ENCODE results near the gene CD3E.

Gene CD3E

DNA sequence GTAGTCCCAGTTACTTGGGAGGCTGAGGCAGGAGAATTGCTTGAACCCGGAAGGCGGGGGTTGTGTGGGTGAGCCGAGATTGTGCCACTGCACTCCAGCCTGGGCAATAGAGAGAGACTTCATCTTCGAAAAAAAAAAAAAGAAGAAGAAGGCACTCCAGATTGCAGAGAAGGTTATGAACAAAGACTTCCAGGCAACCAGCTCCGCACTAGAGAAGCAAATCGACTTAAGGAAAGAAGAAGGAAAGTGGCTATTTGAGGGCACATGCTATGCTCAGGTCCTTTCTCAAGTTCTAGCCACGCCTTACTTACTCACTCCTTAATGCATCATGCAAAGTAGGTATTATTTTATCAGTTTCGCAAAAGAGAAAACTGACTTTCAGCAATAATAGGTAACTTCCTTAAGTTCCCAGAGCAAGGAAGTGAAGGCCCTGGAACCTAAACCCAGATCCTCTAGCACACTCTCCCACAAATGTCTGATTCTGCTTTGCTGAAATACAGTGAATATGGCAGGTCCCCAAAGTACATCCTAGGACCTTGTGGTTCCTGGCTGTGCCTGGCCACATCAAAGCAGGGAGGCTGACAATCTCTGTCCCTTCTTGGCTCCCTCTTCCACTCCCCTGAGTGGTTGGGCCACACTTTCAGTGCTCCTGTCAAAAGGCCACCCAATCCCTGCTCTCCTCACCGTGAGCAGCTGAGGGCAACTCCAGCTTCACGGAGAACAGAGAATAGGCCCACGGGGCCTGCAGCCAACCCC is 14.2 kb downstream of the CD3E start:
- in situ Hi-C loops (cut with MboI; ENCODE audit: low pct_unique_long_range_greater_than_20kb, low sequenced_read_pairs): no loop called here
- no peak for DNase-seq

DNA sequence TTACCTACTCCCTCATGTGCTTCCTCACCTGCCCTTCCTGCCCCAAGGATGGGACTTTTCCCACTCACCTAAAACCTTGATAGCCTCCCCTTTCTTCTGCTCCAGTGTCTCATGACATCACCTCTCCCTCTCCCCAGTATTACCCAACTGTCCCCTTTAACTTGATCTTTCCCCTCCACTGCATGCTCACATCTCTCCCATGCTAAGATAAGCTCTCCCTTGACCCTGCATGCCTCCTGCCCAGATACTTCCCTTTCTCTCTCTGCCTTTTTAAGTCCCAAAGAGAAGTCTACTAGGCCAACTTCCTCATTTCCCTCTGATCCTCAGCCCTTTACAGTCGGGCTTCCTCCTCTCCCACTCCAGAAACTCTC is 14.8 kb downstream of the CD3E start:
- in situ Hi-C loops (cut with MboI; ENCODE audit: low pct_unique_long_range_greater_than_20kb, low sequenced_read_pairs): no loop called here

DNA sequence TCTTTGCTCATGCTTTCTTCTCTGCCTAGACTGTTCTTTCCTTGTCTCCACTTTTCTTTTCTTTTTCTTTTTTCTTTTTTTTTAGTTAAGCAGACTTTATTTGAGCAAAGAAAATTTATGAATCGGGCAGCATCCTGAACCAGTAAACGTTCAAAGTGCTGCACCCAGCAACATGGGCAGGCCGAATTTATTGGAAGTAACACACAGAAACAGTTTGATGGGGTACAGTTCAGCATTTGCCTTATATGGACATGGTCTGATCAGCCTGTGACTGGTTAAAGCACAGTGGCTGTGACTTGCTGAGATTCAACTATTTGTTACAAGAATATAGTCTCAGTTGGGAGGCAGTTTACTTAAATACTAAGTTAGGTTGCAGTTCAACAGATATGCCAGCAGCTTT is 16.0 kb downstream of the CD3E start:
- in situ Hi-C loops (cut with MboI; ENCODE audit: low pct_unique_long_range_greater_than_20kb, low sequenced_read_pairs): no loop called here
- DNase-seq: no peak

More for the DNA sequence above, 14.8 kb downstream of the CD3E start:
- peak; percentile 92 for DNase-seq

DNA sequence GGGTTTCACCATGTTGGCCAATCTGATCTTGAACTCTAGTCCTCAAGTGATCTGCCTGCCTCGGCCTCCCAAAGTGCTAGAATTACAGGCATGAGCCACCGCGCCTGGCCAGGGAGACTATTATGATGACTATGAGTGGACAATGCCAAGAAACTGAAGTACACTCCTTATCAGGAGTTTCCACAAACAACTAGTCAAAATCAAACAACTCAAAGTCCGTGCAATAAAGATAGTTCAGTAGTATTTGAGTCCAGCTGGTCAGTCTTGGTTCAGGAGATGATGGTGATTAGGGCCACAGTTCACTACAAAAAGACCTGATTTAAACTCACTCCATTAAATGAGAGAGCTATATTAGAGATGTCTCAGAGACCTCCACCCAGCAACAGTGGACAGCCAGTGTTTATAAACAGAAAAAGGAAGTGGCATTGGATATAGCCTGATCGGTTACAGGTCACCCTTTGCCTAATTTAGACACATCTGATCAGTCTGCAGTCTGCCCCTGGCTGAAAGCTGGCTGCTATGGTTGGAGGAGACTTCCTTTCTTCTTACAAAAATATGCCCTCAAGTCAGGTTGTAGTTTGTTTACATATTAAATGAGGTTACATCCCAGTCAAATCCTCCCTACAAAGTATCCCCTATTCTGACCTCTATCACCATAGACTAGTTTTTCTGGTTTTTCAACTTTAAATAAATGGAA is 17.0 kb downstream of the CD3E start:
- in situ Hi-C loops (cut with MboI; ENCODE audit: low pct_unique_long_range_greater_than_20kb, low sequenced_read_pairs): no loop called here

DNA sequence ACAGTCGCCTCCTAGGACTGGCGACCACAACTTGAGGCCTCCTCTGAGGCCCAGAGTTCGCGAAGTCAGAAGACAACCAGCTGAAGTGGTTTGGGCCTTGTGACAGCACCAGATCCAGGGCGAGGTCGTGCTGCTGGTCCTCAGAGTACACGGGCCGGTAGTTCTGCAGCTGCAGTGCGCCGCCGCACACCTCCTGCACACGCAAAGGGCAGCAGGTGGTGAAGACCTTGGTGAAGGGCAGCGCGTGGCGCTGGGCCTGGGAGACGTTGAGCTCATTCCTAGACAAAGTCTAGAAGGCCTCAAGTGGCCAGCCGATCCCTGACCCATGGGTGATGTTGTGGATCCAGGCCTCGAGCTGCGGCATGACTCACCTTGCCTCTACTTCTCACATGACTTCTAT is 18.2 kb downstream of the CD3E start:
- DNase-seq: no peak
- in situ Hi-C loops (cut with MboI; ENCODE audit: low pct_unique_long_range_greater_than_20kb, low sequenced_read_pairs): no loop called here

More for the DNA sequence above, 17.0 kb downstream of the CD3E start:
- DNase-seq: peak; percentile 51

DNA sequence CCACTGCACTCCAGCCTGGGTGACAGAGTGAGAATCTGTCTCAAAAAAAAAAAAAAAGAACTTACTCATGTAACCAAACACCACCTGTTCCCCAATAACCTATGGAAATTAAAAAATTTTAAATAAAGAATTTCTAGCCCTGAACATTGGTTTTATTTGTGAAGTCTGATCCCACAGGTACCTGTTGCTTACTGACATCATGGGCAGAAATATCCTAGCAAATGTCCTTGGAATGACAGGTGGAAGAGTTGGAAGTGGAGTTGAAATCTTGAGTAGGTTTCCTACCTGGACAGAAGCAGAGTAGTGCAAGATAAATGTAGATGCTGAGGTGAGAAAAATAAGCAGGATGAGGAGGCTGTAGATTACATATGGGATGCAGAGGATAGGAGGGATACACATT is 20.8 kb downstream of the CD3E start:
- no peak for DNase-seq

DNA sequence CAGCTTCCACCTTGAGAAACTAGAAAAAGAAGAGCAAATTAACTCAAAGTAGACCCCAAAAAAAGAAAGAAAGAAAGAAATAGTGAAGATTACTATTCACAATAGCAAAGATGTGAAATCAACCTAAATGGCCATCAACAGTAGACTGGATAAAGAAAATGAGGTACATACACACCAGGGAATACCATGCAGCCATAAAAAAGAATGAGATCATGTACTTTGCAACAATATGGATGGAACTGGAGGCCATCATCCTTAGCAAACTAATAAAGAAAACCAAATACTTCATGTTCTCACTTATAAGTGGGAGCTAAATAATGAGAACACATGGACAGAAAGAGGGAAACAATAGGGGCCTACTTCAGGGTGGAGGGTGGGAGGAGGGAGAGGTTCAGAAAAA is 24.2 kb downstream of the CD3E start:
- no peak for DNase-seq
- in situ Hi-C loops (cut with MboI; ENCODE audit: low pct_unique_long_range_greater_than_20kb, low sequenced_read_pairs): no loop called here

More for the DNA sequence above, 20.8 kb downstream of the CD3E start:
- in situ Hi-C loops (cut with MboI; ENCODE audit: low pct_unique_long_range_greater_than_20kb, low sequenced_read_pairs): no loop called here

DNA sequence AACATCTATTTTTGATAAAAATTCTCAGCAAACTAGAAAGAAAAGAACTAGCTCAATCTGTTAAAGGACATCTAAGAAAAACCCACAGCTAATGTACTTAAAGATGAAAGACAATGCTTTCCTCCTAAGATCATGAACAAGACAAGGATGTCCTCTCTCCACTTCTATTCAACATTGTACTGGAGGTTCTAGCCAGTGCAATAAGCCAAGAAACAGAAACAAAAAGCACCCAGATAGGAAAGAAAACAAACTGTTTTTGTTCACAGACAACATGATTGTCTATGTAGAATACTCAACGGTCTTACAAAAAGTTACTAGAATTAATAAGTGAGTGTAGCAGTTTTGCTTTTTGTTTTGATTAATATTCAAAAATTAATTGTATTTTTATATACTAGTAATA is 30.2 kb downstream of the CD3E start:
- in situ Hi-C loops (cut with MboI; ENCODE audit: low pct_unique_long_range_greater_than_20kb, low sequenced_read_pairs): no loop called here
- no peak for DNase-seq

DNA sequence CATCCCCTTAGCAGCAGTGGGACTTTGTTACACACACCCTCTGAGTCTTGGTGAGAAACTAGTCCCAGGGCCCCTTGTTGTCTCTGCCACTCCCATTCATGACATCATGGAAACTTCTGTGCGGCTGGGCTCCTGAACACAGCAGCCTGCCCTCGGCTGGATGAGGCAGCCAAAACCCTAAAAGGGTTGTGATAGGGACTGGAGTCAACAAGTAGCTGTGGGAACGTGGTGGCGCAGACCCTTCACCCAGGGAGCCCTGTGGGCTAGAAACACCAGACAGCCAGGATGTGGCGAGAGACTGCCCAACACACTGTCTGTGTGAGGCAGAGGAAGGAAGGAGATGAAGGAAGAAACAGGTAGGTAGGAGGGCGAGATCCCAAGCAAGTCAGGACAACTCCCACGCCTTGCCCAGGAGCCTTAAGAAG is 34.1 kb downstream of the CD3E start:
- in situ Hi-C loops (cut with MboI; ENCODE audit: low pct_unique_long_range_greater_than_20kb, low sequenced_read_pairs): no loop called here
- peak; percentile 49 for DNase-seq

DNA sequence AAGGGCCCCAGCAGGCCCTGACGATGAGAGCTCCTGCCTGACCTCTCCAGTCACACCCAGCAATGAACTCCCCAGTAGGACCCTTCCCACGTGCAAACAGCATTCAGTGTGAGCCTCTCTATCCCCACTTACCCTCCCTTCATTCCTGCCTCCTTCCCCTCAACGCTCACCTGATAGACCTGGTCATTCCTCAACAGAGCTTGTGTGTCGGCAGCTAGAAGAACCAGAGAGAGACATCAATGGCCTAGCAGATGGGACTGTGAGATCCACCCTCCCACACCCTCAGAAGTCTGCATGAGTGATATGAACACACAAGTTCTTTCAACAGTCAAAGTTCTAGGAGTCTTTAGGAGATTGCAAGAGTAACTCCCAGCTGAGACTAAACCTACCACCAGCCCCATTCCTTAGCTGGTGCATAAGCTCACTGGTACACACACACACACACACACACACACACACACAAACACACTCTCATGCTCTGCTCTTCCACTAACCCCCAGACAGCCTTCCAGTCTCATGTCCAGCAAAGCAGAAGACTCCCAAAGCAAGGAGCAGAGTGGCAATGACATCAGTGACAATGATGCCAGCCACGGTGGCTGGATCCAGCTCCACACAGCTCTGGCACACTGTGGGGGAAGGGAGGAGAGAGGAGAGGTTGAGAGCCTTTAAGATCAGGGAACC is 34.9 kb downstream of the CD3E start:
- in situ Hi-C loops (cut with MboI; ENCODE audit: low pct_unique_long_range_greater_than_20kb, low sequenced_read_pairs): no loop called here

DNA sequence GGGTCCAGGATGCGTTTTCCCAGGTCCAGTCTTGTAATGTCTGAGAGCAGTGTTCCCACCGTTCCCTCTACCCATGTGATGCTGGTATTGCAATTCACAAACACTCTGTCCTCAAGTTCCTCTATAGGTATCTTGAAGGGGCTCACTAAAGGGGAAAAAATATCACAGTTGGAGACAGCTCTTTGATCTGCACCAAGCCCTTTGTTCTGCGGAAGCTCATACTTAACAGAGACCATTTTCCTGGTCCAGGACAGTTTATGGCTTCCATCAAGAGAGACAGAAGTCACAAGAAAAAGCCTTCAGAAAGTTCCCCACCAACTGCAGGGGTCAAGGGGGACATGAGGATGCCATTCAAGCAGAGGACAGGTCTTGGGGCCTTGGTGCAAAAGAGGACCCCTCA is 35.9 kb downstream of the CD3E start:
- in situ Hi-C loops (cut with MboI; ENCODE audit: low pct_unique_long_range_greater_than_20kb, low sequenced_read_pairs): no loop called here
- DNase-seq: no peak

More for the DNA sequence above, 34.9 kb downstream of the CD3E start:
- no peak for DNase-seq

DNA sequence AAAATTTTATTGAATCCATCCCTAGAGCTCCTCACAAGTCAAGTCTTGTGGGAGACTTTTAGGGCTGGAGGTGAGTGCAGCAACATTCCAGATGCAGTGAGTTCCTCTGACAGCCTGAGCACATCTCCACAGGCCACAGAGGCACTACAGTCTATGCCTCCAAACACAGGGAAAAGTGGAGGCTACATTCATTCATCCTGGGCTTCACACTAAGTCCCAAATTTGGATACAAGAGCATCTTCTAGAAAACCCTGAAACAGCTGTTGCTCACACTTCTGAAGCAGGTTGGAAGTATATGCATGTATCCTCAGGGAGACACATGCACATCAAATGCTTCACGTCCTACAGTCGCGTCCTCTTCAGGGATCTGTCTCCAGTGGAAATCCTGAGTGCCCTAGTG is 36.7 kb downstream of the CD3E start:
- DNase-seq: no peak
- in situ Hi-C loops (cut with MboI; ENCODE audit: low pct_unique_long_range_greater_than_20kb, low sequenced_read_pairs): no loop called here

DNA sequence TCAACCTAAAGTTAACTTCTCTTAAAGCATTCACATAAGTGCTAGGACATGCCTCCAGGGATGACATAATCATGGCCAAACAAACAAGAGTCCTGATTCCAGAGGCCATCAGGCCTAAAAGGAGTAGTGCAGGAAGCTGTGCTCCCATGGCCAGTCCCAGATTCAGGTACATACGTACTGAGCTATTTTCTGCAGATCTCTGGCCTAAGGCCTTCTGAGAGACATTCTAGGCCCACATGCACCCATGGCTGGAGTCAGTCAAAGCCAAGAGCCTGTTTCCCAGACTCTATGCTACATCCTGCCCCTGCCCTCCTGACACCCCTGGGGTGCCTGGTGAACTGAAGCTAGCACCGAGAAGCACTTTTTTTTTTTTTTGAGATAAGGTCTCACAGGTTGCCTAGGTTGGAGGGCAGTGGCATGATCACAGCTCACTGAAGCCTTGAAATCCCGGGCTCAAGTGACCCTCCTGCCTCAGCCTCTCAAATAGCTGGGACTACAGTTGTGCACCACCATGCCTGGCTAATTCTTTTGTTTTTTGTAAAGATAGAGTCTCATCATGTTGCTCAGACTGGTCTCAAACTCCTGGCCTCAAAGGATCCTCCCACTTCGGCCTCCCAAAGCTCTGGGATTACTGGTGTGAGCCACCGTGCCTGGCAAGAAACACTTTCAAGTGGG is 37.4 kb downstream of the CD3E start:
- no peak for DNase-seq
- in situ Hi-C loops (cut with MboI; ENCODE audit: low pct_unique_long_range_greater_than_20kb, low sequenced_read_pairs): no loop called here

DNA sequence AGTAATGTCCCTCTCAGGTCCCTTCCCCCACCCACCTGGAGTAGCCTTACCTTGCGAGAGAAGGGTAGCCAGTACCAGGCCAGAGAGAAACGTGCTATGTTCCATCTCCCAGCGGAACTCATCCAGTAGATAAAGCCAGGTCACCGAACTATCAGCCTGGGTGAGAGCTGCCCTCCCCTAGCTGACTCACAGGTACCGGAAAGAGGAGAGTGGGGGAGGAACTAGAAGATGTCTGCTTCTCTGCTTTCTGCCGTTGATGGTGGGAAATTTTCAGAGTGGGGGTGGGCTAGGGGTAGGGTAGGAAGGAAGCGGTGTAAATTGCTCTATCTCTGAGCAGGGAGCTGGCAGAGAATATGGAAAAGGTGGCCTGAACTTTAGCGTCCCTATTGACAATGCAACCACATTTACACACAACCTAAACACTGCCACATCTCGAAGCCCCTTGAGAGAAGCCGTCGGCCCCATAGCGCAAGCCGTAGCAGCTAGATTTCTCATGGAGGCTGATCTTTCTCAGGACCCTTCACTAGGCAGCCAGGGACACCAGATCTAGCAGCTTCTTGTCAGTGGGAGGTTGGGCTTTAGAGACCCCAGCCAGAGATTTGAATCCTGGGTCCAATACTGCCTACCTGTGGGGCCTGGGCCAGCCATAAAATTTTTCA is 38.1 kb downstream of the CD3E start, which contains the start of gene CD3D:
Gene CD3D (minus strand): TSS at position 203 of the 659 bp plus-strand sequence. CDS start 98 bp downstream, at position 105.
- peak; percentile 78 for DNase-seq
- in situ Hi-C loops (cut with MboI; ENCODE audit: low pct_unique_long_range_greater_than_20kb, low sequenced_read_pairs): no loop called here

DNA sequence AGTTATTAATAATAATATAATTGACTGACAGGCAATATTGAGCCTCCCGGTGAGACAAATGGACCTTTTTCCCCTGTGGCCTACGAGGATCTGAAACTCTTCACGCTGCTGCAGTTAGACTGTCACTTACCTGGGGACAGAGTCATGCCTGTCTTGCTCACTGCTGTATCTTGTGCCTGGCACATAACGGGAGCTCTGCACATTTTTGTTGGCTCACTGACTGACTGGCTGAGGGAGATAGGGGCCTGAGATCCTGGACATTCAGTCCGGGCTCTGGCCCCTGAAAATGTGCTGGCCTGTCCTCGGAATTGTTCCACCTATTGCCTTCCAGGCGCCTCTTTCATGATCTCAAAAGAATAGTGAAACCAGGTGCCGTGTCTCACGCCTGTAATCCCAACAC is 38.7 kb downstream of the CD3E start:
- in situ Hi-C loops (cut with MboI; ENCODE audit: low pct_unique_long_range_greater_than_20kb, low sequenced_read_pairs): no loop called here
- no peak for DNase-seq

DNA sequence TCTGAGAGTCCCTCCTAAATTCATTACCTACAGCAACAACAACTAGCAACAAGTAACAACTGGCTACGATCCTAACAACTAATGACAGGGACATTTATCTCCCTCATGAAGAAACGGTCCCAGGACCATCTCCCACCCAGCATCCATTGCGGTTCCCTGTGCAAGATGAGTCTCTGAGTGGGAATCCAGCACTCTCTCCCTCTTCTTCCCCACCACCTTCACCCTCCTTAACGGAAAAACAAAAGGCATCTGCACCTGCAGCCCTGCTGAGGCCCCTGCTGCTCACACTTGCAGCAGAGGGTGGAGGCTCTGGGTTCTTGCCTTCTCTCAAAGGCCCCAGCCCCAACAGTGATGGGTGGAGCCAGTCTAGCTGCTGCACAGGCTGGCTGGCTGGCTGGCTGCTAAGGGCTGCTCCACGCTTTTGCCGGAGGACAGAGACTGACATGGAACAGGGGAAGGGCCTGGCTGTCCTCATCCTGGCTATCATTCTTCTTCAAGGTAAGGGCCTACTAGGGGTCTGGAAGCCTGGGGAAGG is 39.5 kb downstream of the CD3E start, which contains the start of gene CD3G:
Gene CD3G (plus strand): TSS at position 364 of the 535 bp plus-strand sequence. CDS start 80 bp downstream, at position 444.
- no peak for DNase-seq
- in situ Hi-C loops (cut with MboI; ENCODE audit: low pct_unique_long_range_greater_than_20kb, low sequenced_read_pairs): no loop called here

DNA sequence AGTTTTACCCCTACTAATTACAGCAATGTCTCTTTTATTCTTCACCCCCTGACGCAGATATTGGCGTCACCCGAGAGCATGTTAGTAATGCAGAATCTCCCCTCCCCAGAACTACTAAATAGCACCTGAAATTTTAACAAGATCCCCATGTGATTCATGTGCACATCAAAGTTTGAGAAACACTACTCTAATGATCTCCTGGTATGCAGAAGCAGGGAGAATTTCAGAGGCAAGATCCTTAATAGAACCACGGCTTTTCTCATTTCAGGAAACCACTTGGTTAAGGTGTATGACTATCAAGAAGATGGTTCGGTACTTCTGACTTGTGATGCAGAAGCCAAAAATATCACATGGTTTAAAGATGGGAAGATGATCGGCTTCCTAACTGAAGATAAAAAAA is 44.9 kb downstream of the CD3E start:
- in situ Hi-C loops (cut with MboI; ENCODE audit: low pct_unique_long_range_greater_than_20kb, low sequenced_read_pairs): no loop called here
- no peak for DNase-seq

DNA sequence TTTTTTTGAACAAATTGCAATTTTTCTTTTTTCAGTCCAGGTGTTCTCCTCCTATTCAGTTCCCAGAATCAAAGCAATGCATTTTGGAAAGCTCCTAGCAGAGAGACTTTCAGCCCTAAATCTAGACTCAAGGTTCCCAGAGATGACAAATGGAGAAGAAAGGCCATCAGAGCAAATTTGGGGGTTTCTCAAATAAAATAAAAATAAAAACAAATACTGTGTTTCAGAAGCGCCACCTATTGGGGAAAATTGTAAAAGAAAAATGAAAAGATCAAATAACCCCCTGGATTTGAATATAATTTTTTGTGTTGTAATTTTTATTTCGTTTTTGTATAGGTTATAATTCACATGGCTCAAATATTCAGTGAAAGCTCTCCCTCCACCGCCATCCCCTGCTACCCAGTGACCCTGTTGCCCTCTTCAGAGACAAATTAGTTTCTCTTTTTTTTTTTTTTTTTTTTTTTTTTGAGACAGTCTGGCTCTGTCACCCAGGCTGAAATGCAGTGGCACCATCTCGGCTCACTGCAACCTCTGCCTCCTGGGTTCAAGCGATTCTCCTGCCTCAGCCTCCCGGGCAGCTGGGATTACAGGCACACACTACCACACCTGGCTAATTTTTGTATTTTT is 48.7 kb downstream of the CD3E start:
- peak; percentile 64 for DNase-seq
- in situ Hi-C loops (cut with MboI; ENCODE audit: low pct_unique_long_range_greater_than_20kb, low sequenced_read_pairs): loop anchor here (10.0 kb wide), 1 partner anchor 48 kb away; the partner anchor contains the start of gene CD3E

All from KBM-7 (cell line).